K562 (cell line): ENCODE measurements around the gene STK32C. TPM values are rescaled to one million over a fixed set of nuclear protein-coding genes. Genes with fewer than 3 reads are reported as not detected.

ENCODE experiments used
- ATAC-seq: fragments of 200-7000 bp; cut with Tn5 transposase; 3 replicates; pipeline ENCODE4 v1.9.1; 2020; ENCODE audit warnings: moderate library complexity
- BruUV-seq: library from RNA; stranded (reverse); fragments of 400-500 nt; replicated peaks from 2 replicates; lab custom pipeline; 2021; lab: Mats Ljungman, UMichigan
- CTCF ChIA-PET: fragments of 300-600 bp; formaldehyde crosslinking; extraction: SDS; loops from one replicate; lab custom pipeline; 2021; ENCODE audit warnings: low intra/inter-chr PET ratio; lab: Yijun Ruan, JAX
- POLR2A ChIA-PET: fragments of 300-600, 350-650 bp; sonication (Branson Sonifier 250); formaldehyde crosslinking; extraction: SDS; loops from one replicate; lab custom pipeline; 2021; ENCODE audit warnings: antibody characterized with exemption, inconsistent platforms; lab: Yijun Ruan, JAX
- DNase-seq, 4 experiments: peaks; one replicate each; pipeline versions ENCODE4 v3.0.0 to v3.0.0-alpha.2; 2011 to 2018; ENCODE audit warnings: low spot score in 3 of 4, mixed read lengths in 3 of 4; ENCODE audit errors: extremely low read depth in 1 of 4
- FAIRE-seq: peaks from 2 replicates; lab custom pipeline; 2011; peaks lifted over from hg19 to GRCh38; lab: Jason Lieb, UNC
- H2AFZ ChIP-seq: 2 replicates; pipeline ENCODE4 v1.6.0; 2011; ENCODE audit warnings: low read depth, low read length, control low read depth, inconsistent platforms
- H3K27ac ChIP-seq: fragments of 200-600 bp; 3 replicates; pipeline ENCODE4 v1.8.0; 2011; ENCODE audit warnings: low read depth, mild to moderate bottlenecking, control low read depth, inconsistent platforms, low read length, moderate library complexity, mixed read lengths; ENCODE audit errors: extremely low read depth
- H3K27me3 ChIP-seq, 2 experiments: fragments of 300-600 bp in 1 of 2; 2 replicates in 1 of 2; 3 replicates in 1 of 2; pipeline versions ENCODE4 v1.6.0 to v1.8.0; 2011; ENCODE audit warnings: inconsistent platforms in 2 of 2, low read length in 2 of 2, mild to moderate bottlenecking in 1 of 2, mixed read lengths in 1 of 2, moderate library complexity in 1 of 2; ENCODE audit not compliant: control insufficient read depth in 2 of 2, insufficient read depth in 2 of 2
- H3K36me3 ChIP-seq: fragments of 300-600 bp; 3 replicates; pipeline ENCODE4 v1.8.0; 2011; ENCODE audit warnings: mild to moderate bottlenecking, low read length, inconsistent platforms; ENCODE audit not compliant: control insufficient read depth, insufficient read depth
- H3K4me1 ChIP-seq, 2 experiments: fragments of 200-600 bp in 1 of 2; replicated peaks in 1 of 2; 2 replicates in 1 of 2; 3 replicates in 1 of 2; pipeline versions ENCODE4 v1.5.1 to v1.8.0; 2011; ENCODE audit warnings: inconsistent platforms in 2 of 2, low read length in 2 of 2, mild to moderate bottlenecking in 1 of 2, mixed read lengths in 1 of 2, moderate library complexity in 1 of 2; ENCODE audit not compliant: control insufficient read depth in 2 of 2, insufficient read depth in 2 of 2
- H3K4me2 ChIP-seq: 2 replicates; pipeline ENCODE4 v1.6.1; 2011; ENCODE audit warnings: low read length, control low read depth, inconsistent platforms, mixed read lengths; ENCODE audit not compliant: insufficient read depth
- H3K4me3 ChIP-seq: fragments of 200-600 bp; sonication (generic), shearing (Covaris generic); 2 replicates; pipeline ENCODE4 v1.5.1; 2016; ENCODE audit warnings: control low read depth, inconsistent platforms
- H3K79me2 ChIP-seq: fragments of 200-600 bp; 3 replicates; pipeline ENCODE4 v1.8.0; 2011; ENCODE audit warnings: low read length, inconsistent platforms; ENCODE audit not compliant: control insufficient read depth, insufficient read depth
- H3K9ac ChIP-seq, 2 experiments: 2 replicates each; pipeline versions ENCODE4 v1.6.0 to v1.6.1; 2011; ENCODE audit warnings: low read depth in 2 of 2, low read length in 2 of 2, control low read depth in 1 of 2, inconsistent platforms in 1 of 2, mild to moderate bottlenecking in 1 of 2, mixed read lengths in 1 of 2; ENCODE audit not compliant: insufficient read depth in 1 of 2
- H3K9me1 ChIP-seq: one replicate; pipeline ENCODE4 v1.6.0; 2011; ENCODE audit warnings: inconsistent platforms, mild to moderate bottlenecking, low read length, moderate library complexity; ENCODE audit not compliant: control insufficient read depth, insufficient read depth
- H3K9me3 ChIP-seq: replicated peaks from 2 replicates; pipeline ENCODE4 v1.5.1; 2011; ENCODE audit warnings: low read depth, low read length, inconsistent platforms; ENCODE audit not compliant: control insufficient read depth, insufficient read depth
- H4K20me1 ChIP-seq: replicated peaks from 2 replicates; pipeline ENCODE4 v1.6.1; 2011; ENCODE audit warnings: low read length, inconsistent platforms, mixed read lengths; ENCODE audit not compliant: control insufficient read depth, insufficient read depth
- E2F5 ChIP-seq: sonication (generic); formaldehyde crosslinking; IDR thresholded peaks from 2 replicates; pipeline ENCODE4 v1.8.0; 2022; ENCODE audit warnings: mild to moderate bottlenecking, missing genetic modification reagents
- FOSL1 ChIP-seq: fragments of 200-800 bp; sonication (Bioruptor generic); conservative IDR thresholded peaks from 2 replicates; pipeline ENCODE4 v1.6.1; 2016; ENCODE audit warnings: missing genetic modification characterization, missing compliant biosample characterization
- FOXP1 ChIP-seq: sonication (generic); formaldehyde crosslinking; IDR thresholded peaks from 2 replicates; pipeline ENCODE4 v1.8.0; 2022; ENCODE audit warnings: mild to moderate bottlenecking, missing genetic modification reagents
- ILK ChIP-seq: fragments of 450-650 bp; IDR thresholded peaks from 2 replicates; pipeline ENCODE4 v1.6.1; 2016; ENCODE audit warnings: missing genetic modification characterization, low read depth, mild to moderate bottlenecking, missing compliant biosample characterization, moderate library complexity, borderline replicate concordance
- KAT8 ChIP-seq: fragments of 450-650 bp; IDR thresholded peaks from 2 replicates; pipeline ENCODE4 v1.6.1; 2016; ENCODE audit warnings: low read depth, mild to moderate bottlenecking
- NUFIP1 ChIP-seq: fragments of 450-650 bp; IDR thresholded peaks from 2 replicates; pipeline ENCODE4 v1.6.1; 2018; ENCODE audit not compliant: partially characterized antibody
- RBM17 ChIP-seq: fragments of 200-400 bp; formaldehyde crosslinking; IDR thresholded peaks from 2 replicates; pipeline ENCODE4 v1.6.1; 2017; ENCODE audit warnings: low read depth, mild to moderate bottlenecking, low read length, borderline replicate concordance
- RBM34 ChIP-seq: fragments of 200-400 bp; formaldehyde crosslinking; IDR thresholded peaks from 2 replicates; pipeline ENCODE4 v1.6.1; 2018; ENCODE audit warnings: low read length, borderline replicate concordance; ENCODE audit not compliant: insufficient read depth
- TBL1XR1 ChIP-seq, 2 experiments: IDR thresholded peaks; 2 replicates each; pipeline ENCODE4 v1.6.1; 2012; ENCODE audit warnings: improper control_type of control experiment in 2 of 2, low read length in 2 of 2, mild to moderate bottlenecking in 1 of 2
- TRIM28 ChIP-seq: fragments of 450-650 bp; IDR thresholded peaks from 2 replicates; pipeline ENCODE4 v1.6.1; 2017
- ZKSCAN3 ChIP-seq: fragments of 250-450 bp; sonication (Bioruptor Pico); IDR thresholded peaks from 2 replicates; pipeline ENCODE4 v1.4.0; 2020
- ZNF133 ChIP-seq: fragments of 250-450 bp; sonication (Bioruptor Pico); IDR thresholded peaks from 2 replicates; pipeline ENCODE4 v1.4.0; 2020; ENCODE audit warnings: mild to moderate bottlenecking
- WGBS: fragments of 100-300 bp; shearing (Covaris generic); methylation state at CpG from one replicate; pipeline ENCODE4 v1.1.6; 2016; ENCODE audit warnings: low coverage, mixed read lengths; ENCODE audit not compliant: insufficient coverage; ENCODE audit errors: missing lambda C conversion rate; 5-methylcytosine and 5-hydroxymethylcytosine counted together
- in situ Hi-C: fragments of 300-500 bp; cut with MboI; formaldehyde crosslinking; loops from 4 replicates; pipeline ENCODE4 v1.15.0; 2018; ENCODE audit warnings: inconsistent platforms, mixed read lengths
- intact Hi-C: fragments of 100-400 bp; cut with micrococcal nuclease; formaldehyde crosslinking; loops from 2 replicates; pipeline ENCODE4 v1.14.2; 2022
- polyA plus RNA-seq, 8 experiments: library from polyadenylated mRNA; depleted of rRNA in 4 of 8; stranded (reverse) in 5 of 8; unstranded in 3 of 8; fragments of >200 nt; fragmentation: Nextera tagmentation in 2 of 8; fragmentation: Illumina TruSeq in 1 of 8; extraction: Ambion mirVana in 2 of 8; extraction: Trizol in 1 of 8; gene quantifications; 2 replicates each; pipeline versions ENCODE4 v1.2.1 to v1.2.3, GENCODE V29; 2011 to 2014; ENCODE audit warnings: inconsistent platforms in 1 of 8, missing spikeins in 1 of 8
- total RNA-seq, 7 experiments: library from RNA; depleted of rRNA in 6 of 7; stranded (reverse); fragments of >200 nt in 6 of 7; fragmentation: Illumina TruSeq in 2 of 7; extraction: Trizol in 2 of 7; gene quantifications; 2 replicates each; pipeline versions ENCODE4 v1.2.1 to v1.2.3, GENCODE V29; 2011 to 2021; ENCODE audit warnings: low replicate concordance in 1 of 7
- TF ChIP-seq, protein P1 (sequence below): fragments of 450-650 bp; formaldehyde crosslinking; conservative IDR thresholded peaks from 2 replicates; pipeline ENCODE4 v1.4.0; 2022; ENCODE audit warnings: mild to moderate bottlenecking, missing genetic modification characterization

STK32C gene
- total and polyA plus RNA-seq, 9 of the 15 experiments (the other 6 are each of a cell fraction or from before 2014, with no cell fraction given): 1.5 to 20.9 (median 6.5) TPM

GRCh38 chr10:132254841-132255240, 52.9 kb downstream of the STK32C start:
- Histone ChIP-seq H3K4me1 (peaks cover 0 to 10% of the 10 kb centered on the region in 2 experiments; a peak in 2 of 5 replicates), H3K27ac (no peak overlapping the region), H3K4me2 (no peak overlapping the region), H2AFZ (no peak overlapping the region), H3K36me3 (no peaks in the 10 kb centered on the region), H3K79me2 (no peaks in the 10 kb centered on the region), H3K9me3 (no peaks in the 10 kb centered on the region), H4K20me1 (no peaks in the 10 kb centered on the region), H3K9me1 (no peaks in the 10 kb centered on the region), H3K27me3 (peaks cover 0 to 23% of the 10 kb centered on the region in 2 experiments; a peak in 2 of 5 replicates), H3K4me3 (no peak overlapping the region), H3K9ac (no peak overlapping the region)
- ChIA-PET POLR2A (no interaction called here), CTCF (no interaction called here)
- intact Hi-C loops: no loop called here
- no peak for DNase-seq
- WGBS: 7% methylated on average over 8 of the region's 14 CpGs
- ATAC-seq: no peak
- no TSS peak for BruUV-seq
- in situ Hi-C loops: no loop called here
- no peak for FAIRE-seq
- no peak for TF ChIP-seq TBL1XR1 (IDR thresholded peaks at IDR 0.05; ENCODE audit: low read length in 2 of 2)
- TF ChIP-seq ZKSCAN3 (CRISPR knock-in tag): no peak
- TF ChIP-seq NUFIP1: no peak

- no peaks in the 10 kb centered on the region for H3K9me1 ChIP-seq
- peaks cover 4 to 25% of the 10 kb centered on the region in 2 experiments; a peak in 3 of 5 replicates for H3K4me1 ChIP-seq
- BruUV-seq: no TSS peak
- intact Hi-C loops (no loop called here), in situ Hi-C loops (no loop called here)
- H3K4me2 ChIP-seq: no peak overlapping the region
- POLR2A ChIA-PET: interaction anchor here (0.6 to 0.7 kb wide), 2 partner anchors 16 to 76 kb away, joined by 3 read pairs; no protein-coding TSS in a partner anchor
- WGBS: 2% methylated on average over 7 of the region's 19 CpGs
- no peak overlapping the region for H3K9ac ChIP-seq
- ATAC-seq (no peak), FAIRE-seq (no peak), DNase-seq (no peak)
- H3K4me3 ChIP-seq: no peak overlapping the region
- CTCF ChIA-PET: no interaction called here
- H3K27me3 ChIP-seq: peaks cover 0 to 26% of the 10 kb centered on the region in 2 experiments; a peak in 2 of 5 replicates
- no peaks in the 10 kb centered on the region for H4K20me1 ChIP-seq
- no peaks in the 10 kb centered on the region for H3K9me3 ChIP-seq
- H2AFZ ChIP-seq: no peak overlapping the region
- no peaks in the 10 kb centered on the region for H3K36me3 ChIP-seq
- no peaks in the 10 kb centered on the region for H3K79me2 ChIP-seq
- H3K27ac ChIP-seq: no peak overlapping the region
- TF ChIP-seq FOSL1 (tag) (no peak), E2F5 (CRISPR knock-in tag) (no peak), ILK (tag) (no peak), FOXP1 (CRISPR knock-in tag) (no peak), ZNF133 (CRISPR knock-in tag) (no peak), TRIM28 (no peak), KAT8 (no peak), RBM34 (no peak), RBM17 (no peak)
- TF ChIP-seq, protein P1, sequence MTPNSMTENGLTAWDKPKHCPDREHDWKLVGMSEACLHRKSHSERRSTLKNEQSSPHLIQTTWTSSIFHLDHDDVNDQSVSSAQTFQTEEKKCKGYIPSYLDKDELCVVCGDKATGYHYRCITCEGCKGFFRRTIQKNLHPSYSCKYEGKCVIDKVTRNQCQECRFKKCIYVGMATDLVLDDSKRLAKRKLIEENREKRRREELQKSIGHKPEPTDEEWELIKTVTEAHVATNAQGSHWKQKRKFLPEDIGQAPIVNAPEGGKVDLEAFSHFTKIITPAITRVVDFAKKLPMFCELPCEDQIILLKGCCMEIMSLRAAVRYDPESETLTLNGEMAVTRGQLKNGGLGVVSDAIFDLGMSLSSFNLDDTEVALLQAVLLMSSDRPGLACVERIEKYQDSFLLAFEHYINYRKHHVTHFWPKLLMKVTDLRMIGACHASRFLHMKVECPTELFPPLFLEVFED (CRISPR knock-in tag): no peak
Observed at GRCh38 chr10:132253092-132253687, 54.6 kb downstream of the STK32C start.
